ENCODE measurements around the gene TUBB4A.
"Not testable (repeated sequence)": the region's sequence is repeated elsewhere in the genome, so short reads cannot be mapped to it uniquely, and the experiment has no call there.

The TUBB4A gene

GRCh38 chr19:6501740-6502648 is at the start of gene TUBB4A:
Gene TUBB4A, minus strand, starts transcription at chr19:6502309. Its CDS starts 97 bp downstream, at chr19:6502212.
- peak; percentile 37 for DNase-seq

DNA sequence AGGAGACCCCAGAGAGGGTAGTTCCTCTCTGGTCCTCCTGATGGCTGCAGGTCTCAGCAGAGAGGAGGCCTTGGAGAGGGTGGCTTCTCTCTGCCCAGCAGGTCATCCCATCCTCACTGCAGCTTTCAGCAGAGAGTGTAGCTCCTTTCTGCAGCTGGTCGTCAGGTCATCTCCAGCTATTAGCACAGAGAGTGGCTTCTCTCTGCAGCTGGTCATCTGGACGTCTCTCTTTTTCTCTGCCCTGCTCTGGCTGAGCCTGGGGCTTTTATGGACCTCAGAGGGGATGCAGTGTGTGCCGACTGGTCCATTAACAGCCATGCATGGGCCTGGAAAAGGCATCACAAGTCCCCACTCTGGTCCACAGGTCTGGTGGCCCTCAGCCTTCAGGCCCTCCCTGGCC is 49.0 kb upstream of the TUBB4A start:
- DNase-seq: no peak

GRCh38 chr19:6550679-6551078 is 48.6 kb upstream of the TUBB4A start:
- DNase-seq: not testable (repeated sequence)

DNA sequence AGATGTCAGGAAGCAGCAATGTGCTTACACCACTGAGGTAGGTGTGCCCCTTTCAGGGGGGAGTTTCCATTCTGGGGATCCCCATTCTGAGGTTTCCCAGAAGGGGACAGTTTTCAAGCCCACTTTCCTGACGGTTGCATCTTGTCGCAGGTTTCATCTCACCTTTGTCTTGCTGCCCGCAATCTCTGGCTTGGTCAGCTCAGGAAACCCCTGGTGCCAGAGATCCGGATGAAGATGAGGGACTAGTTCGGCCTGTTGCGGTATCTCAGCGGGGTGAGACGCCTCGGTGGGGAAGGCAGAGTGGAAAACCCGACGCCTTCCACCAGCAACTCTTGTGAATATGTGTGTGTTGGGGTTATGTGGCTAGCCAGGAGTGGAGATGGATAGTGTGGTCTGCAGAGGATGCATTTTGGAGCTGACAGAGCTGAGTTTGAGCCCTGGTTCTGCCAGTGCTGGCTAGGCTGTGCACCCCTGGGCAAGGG is 41.8 kb upstream of the TUBB4A start:
- DNase-seq: no peak

- DNase-seq: no peak
Measured at GRCh38 chr19:6540918-6541689, 39.0 kb upstream of the TUBB4A start.

- DNase-seq: no peak
Measured at GRCh38 chr19:6539514-6539913, 37.4 kb upstream of the TUBB4A start.

DNA sequence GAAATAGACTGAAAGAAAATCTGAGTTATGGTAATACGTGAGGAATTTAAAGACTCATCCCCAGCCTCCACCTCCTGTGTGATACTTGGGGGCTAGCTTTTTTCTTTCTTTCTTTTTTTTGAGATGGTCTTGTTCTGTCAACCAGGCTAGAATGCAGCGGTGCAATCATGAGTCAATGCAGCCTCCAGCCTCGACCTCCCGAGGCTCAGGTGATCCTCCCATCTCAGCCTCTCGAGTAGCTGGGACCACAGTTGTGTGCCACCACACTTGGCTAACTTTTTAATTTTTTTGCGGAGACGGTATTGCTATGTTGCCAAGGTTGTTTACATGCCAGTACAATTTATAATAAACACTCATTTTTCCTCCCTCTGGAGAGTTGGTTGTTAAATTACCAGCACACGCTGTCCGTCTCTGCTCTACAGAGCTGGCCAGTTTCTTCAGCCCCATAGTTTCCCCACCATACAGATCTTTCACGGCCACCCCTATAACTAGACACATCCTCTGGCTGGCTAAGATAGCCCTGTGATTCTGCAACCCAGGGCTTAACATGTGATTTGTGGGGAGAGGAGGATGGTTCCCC is 33.5 kb upstream of the TUBB4A start:
- no peak for DNase-seq

DNA sequence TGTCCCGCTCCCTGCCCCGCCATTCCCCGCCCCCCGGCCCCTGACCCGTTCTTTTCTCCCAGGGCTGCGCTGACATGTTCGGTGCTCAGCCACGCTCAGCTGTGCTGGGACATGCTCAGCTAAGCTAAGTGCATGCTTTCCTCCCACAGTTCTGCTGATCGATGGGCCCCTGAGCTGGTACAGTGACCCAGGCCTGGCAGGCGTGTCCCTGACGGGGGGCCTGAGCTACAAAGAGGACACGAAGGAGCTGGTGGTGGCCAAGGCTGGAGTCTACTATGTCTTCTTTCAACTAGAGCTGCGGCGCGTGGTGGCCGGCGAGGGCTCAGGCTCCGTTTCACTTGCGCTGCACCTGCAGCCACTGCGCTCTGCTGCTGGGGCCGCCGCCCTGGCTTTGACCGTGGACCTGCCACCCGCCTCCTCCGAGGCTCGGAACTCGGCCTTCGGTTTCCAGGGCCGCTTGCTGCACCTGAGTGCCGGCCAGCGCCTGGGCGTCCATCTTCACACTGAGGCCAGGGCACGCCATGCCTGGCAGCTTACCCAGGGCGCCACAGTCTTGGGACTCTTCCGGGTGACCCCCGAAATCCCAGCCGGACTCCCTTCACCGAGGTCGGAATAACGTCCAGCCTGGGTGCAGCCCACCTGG is 32.5 kb upstream of the TUBB4A start:
- DNase-seq: no peak

DNA sequence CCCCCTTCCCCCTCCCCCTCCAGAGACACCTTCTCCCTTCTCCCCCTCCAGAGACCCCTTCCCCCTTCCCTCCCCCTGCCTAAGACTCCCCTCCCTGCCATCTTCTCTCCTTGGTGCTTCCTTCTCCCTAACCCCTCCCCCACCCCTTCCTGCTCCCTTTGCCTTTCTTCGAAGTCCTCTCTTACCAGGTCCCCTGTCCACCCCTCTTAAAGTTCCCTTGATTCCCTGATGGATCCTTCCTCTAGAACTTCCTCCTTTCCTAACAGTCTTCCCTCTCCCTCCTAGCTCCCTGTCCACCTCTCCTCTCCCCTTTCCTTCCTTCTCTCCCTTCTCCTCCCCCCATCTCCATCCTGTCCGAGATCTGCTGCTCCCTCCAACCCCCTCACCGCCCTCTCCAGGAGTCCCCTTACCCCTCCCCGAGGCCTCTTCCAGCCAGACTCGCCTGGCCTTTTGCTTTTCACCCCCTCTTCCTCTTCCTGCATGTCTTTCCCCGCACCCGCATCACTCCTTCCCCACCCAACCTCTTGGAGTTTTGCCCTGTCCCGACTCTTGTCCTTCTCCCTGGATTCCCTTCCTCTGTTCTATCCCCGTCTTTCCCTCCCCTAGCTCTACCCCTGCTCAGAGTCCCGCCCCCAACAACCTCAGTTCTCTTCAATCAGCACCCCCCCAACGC is 31.8 kb upstream of the TUBB4A start:
- no peak for DNase-seq

DNA sequence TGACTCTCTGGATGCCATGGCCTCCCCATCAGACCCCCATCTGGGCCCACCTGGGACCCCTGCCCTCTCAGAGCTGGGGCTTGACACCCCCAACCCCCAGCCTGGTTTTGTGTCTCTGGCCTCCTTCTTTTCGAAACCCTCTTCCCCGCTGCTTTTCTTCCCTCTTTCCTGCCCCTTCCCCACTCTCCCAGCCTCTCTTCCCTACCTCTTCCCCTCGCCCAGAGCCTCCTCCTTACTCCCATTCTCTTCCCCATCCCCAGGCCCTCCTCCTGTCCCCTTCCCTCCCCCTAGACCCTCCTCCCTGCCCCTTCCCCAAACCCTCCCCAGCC is 30.9 kb upstream of the TUBB4A start:
- DNase-seq: no peak

GRCh38 chr19:6532244-6532999 is 30.3 kb upstream of the TUBB4A start:
- DNase-seq: peak; percentile 71

DNA sequence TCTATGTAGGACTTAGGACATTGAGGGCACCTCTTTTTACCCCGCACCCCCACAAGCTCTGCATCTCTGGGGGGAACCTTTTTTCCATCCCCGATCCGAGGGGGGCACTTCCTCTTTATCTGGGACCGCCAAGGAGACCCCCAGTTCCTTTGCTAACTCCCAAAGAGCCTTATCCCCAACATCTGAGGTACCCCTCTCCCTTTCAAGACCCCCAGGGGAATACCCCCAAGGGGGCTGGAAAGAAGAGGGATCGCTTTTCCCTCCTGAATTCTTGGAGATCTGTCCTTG is 29.8 kb upstream of the TUBB4A start:
- no peak for DNase-seq

DNA sequence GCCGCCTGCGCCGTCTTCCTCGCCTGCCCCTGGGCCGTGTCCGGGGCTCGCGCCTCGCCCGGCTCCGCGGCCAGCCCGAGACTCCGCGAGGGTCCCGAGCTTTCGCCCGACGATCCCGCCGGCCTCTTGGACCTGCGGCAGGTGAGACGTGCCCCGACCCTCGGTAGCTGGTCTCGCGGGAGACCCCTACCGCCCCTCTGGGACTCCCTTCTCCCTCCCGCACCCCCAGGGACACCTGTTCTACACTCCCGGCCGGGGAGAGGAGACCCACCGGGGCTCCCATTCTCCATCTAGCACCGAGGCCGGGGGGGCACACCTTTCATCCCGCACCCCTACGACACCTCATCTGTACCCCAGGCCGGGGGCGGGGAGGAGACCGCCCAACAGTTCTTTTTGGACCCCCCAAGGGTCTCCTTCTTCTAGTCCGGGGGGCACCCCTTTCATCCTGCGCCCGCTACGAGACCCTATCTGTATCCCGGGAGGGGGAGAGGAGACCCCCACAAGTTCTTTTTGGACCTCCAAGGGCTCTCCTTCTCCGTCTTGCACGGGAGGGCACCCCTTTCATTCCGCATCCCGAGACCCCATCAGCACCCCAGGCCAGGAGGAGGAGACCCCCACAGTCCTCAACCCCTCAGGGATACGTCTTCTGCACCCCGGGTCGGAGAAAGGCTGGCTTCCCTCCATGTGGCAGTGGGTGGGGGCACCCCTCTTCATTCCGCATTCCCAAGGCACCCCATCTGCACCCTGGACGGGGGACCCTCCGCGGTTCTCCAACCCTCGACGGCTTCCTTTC is 29.2 kb upstream of the TUBB4A start:
- DNase-seq: no peak

GRCh38 chr19:6530386-6531162 is 28.5 kb upstream of the TUBB4A start, which contains the start of gene TNFSF9:
Gene TNFSF9, plus strand, starts transcription at chr19:6531026. Its CDS starts 11 bp downstream, at chr19:6531037.
- peak; percentile 92 for DNase-seq

GRCh38 chr19:6529937-6530385 is 27.9 kb upstream of the TUBB4A start:
- no peak for DNase-seq

GRCh38 chr19:6529351-6529750 is 27.2 kb upstream of the TUBB4A start:
- DNase-seq: no peak

DNA sequence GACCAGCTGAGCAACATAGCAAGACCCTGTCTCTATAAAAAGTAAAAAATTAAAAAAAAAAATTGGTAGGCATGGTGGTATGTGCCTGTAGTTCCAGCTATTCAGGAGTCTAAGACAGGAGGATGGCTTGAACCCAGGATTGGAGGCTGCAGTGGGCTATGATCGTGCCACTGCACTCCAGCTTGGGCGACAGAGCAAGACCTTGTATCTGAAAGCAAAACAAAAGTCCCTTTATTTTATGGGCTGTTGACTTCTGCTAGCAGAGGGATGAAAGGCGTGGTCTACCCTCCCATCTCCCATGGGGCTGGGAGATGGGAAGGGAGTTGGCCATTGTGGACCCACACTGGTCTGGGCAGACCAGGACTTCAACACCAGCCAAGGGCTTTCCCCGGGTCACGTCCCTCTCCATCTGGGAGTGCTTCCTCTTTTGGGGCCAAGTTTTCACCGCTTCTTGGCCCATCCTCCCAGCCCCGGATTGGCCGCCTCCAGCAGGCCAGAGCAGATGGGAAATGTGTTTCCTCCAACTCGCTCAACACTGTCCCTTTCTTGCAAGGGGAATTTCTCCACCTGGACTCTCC is 26.5 kb upstream of the TUBB4A start:
- DNase-seq: peak; percentile 71

DNA sequence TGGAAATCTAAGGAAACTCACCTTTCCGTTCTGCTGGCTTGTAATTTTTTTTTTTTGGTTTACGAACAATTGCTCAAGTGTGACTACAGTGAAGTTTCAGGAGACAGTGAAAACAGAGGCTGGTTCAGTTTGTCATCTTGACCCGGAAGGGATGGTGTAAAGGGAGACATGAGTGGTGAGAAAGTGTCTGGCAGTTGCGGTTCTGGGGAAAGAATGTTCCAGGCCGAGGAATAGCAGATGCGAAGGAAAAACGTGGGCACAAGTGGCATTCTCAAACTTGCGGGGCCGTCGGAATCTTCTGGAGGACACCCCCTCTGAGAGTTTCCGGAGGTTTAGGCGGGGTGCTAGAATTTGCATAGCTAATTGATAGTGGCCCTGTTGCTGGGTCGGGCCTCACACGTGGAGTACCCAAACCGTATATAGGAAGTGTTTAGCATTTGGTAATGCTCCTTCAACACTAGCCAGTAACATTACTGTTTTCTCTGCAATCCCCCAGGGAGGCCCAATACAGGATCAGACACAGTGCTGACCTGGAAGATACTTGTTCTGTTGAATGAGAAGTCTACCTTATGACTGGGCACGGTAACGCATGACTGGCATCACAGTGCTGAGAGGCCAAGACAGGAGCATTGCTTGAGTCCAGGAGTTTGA is 25.9 kb upstream of the TUBB4A start:
- no peak for DNase-seq

GRCh38 chr19:6524311-6524710 is 22.2 kb upstream of the TUBB4A start:
- DNase-seq: no peak

Data from hematopoietic multipotent progenitor cell treated with erythropoietin and hydrocortisone succinate and interleukin-3 and kit ligand, for 4 days (in vitro differentiated cells).